Measurements from ENCODE around the gene ALDH6A1. TPM values are rescaled to one million over a fixed set of nuclear protein-coding genes. Genes with fewer than 3 reads are reported as not detected.

The ALDH6A1 gene
- total RNA-seq, 1 donor from 2014 or later: 12.5 TPM

- no peak for DNase-seq (ENCODE audit: low read depth)
- Histone ChIP-seq H3K27me3 (ENCODE audit: control insufficient read depth, insufficient read depth, low read length) (no peaks in the 10 kb centered on the region), H3K36me3 (ENCODE audit: control insufficient read depth, insufficient read depth, low read length) (no peaks in the 10 kb centered on the region), H3K4me3 (ENCODE audit: low read depth, low read length) (no peak overlapping the region)
- no peak for TF ChIP-seq CTCF (IDR thresholded peaks at IDR 0.05; ENCODE audit: insufficient read depth, low read length, poor library complexity, severe bottlenecking)
These were observed 1.1 kb downstream of the ALDH6A1 start for GRCh38 chr14:74083161-74083560.

GRCh38 chr14:74081491-74081890 is 2.8 kb downstream of the ALDH6A1 start:
- no peak overlapping the region for H3K4me3 ChIP-seq (ENCODE audit: low read depth, low read length)
- no peaks in the 10 kb centered on the region for H3K27me3 ChIP-seq (ENCODE audit: control insufficient read depth, insufficient read depth, low read length)
- H3K36me3 ChIP-seq (ENCODE audit: control insufficient read depth, insufficient read depth, low read length): no peaks in the 10 kb centered on the region
- DNase-seq (ENCODE audit: low read depth): no peak
- no peak for TF ChIP-seq CTCF (IDR thresholded peaks at IDR 0.05; ENCODE audit: insufficient read depth, low read length, poor library complexity, severe bottlenecking)

- TF ChIP-seq CTCF (IDR thresholded peaks at IDR 0.05; ENCODE audit: insufficient read depth, low read length, poor library complexity, severe bottlenecking): no peak
- DNase-seq (ENCODE audit: low read depth): no peak
- H3K36me3 ChIP-seq (ENCODE audit: control insufficient read depth, insufficient read depth, low read length): no peaks in the 10 kb centered on the region
- no peaks in the 10 kb centered on the region for H3K27me3 ChIP-seq (ENCODE audit: control insufficient read depth, insufficient read depth, low read length)
- H3K4me3 ChIP-seq (ENCODE audit: low read depth, low read length): no peak overlapping the region
These were observed 3.3 kb downstream of the ALDH6A1 start for GRCh38 chr14:74080820-74081460.

GRCh38 chr14:74077401-74077800 is 6.9 kb downstream of the ALDH6A1 start:
- no peak for DNase-seq (ENCODE audit: low read depth)
- TF ChIP-seq CTCF (IDR thresholded peaks at IDR 0.05; ENCODE audit: insufficient read depth, low read length, poor library complexity, severe bottlenecking): no peak
- Histone ChIP-seq H3K36me3 (ENCODE audit: control insufficient read depth, insufficient read depth, low read length) (no peaks in the 10 kb centered on the region), H3K4me3 (ENCODE audit: low read depth, low read length) (no peak overlapping the region), H3K27me3 (ENCODE audit: control insufficient read depth, insufficient read depth, low read length) (no peaks in the 10 kb centered on the region)

- Histone ChIP-seq H3K27me3 (ENCODE audit: control insufficient read depth, insufficient read depth, low read length) (no peaks in the 10 kb centered on the region), H3K4me3 (ENCODE audit: low read depth, low read length) (no peak overlapping the region), H3K36me3 (ENCODE audit: control insufficient read depth, insufficient read depth, low read length) (no peaks in the 10 kb centered on the region)
- TF ChIP-seq CTCF (IDR thresholded peaks at IDR 0.05; ENCODE audit: insufficient read depth, low read length, poor library complexity, severe bottlenecking): no peak
- no peak for DNase-seq (ENCODE audit: low read depth)
These were observed 18.3 kb downstream of the ALDH6A1 start for GRCh38 chr14:74065746-74066575.
